ENCODE data around the gene MEA1.

DNA sequence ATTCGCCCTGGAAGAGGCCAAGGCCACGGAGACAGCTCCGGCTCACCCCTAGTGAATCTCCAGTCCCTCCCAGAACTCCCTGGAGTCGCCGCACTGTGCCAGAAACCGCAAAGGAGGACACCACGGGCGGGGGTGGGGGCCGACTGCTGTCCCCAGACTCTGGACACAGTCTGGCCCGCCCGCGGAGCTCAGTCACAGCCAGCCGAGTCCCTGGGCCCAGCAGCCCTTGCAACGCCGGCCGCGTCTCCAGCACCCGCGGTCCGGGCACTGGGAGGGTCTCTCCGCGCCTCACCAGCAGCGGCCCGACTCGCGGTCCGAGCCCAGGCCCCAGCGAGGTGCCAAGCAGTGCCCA is 35.3 kb downstream of the MEA1 start:
- TF ChIP-seq, protein P1, sequence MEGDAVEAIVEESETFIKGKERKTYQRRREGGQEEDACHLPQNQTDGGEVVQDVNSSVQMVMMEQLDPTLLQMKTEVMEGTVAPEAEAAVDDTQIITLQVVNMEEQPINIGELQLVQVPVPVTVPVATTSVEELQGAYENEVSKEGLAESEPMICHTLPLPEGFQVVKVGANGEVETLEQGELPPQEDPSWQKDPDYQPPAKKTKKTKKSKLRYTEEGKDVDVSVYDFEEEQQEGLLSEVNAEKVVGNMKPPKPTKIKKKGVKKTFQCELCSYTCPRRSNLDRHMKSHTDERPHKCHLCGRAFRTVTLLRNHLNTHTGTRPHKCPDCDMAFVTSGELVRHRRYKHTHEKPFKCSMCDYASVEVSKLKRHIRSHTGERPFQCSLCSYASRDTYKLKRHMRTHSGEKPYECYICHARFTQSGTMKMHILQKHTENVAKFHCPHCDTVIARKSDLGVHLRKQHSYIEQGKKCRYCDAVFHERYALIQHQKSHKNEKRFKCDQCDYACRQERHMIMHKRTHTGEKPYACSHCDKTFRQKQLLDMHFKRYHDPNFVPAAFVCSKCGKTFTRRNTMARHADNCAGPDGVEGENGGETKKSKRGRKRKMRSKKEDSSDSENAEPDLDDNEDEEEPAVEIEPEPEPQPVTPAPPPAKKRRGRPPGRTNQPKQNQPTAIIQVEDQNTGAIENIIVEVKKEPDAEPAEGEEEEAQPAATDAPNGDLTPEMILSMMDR (conservative IDR thresholded peaks at IDR 0.05; ENCODE audit: low read depth, low read length) = no peak
- no peak for TF ChIP-seq EZH2 (IDR thresholded peaks at IDR 0.05; ENCODE audit: low read length, unreplicated experiment)
- no peak for TF ChIP-seq EZH2phosphoT487 (IDR thresholded peaks at IDR 0.05; ENCODE audit: borderline replicate concordance, low read length)

Data from PC-3 (cell line).